NT2/D1 (cell line): ENCODE measurements around the gene ABHD5.

ENCODE experiments used
- YY1 ChIP-seq: IDR thresholded peaks from 2 replicates; pipeline ENCODE4 v1.6.1; 2011; ENCODE audit not compliant: insufficient read length, insufficient read depth
- ZNF274 ChIP-seq: IDR thresholded peaks from 2 replicates; pipeline ENCODE4 v1.6.1; 2011; ENCODE audit warnings: mild to moderate bottlenecking, low read depth, low read length

DNA sequence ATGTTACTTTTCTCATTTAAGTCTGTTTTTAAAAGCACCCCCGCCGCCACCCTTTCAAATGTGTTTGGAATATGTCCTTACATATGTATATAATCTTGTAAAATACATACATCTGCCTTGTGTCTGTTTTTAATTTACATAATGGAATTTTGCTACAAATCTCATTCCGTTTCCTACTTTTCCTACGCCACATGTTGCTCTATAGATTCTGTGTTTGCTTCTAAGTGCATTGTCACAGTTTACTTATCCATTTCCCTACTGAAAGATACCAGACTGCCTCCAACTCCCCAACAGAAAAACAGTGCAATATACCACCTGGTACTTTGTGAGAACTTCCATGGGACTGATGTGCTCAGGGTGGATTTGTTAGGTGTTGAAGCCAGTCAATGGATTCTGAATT is 70.2 kb downstream of the ABHD5 start:
- no peak for TF ChIP-seq YY1
- no peak for TF ChIP-seq ZNF274
